HG02938 (cell line): ENCODE data around the gene SOX10.
"Not testable (repeated sequence)": the region's sequence is repeated elsewhere in the genome, so short reads cannot be mapped to it uniquely, and the experiment has no call there.

Experiments used
- ATAC-seq: cut with Tn5 transposase; IDR thresholded peaks from one replicate; pipeline ENCODE4 v1.9.1; 2021; ENCODE audit warnings: mild to moderate bottlenecking, moderate library complexity; ENCODE audit not compliant: unreplicated experiment

Gene SOX10

DNA sequence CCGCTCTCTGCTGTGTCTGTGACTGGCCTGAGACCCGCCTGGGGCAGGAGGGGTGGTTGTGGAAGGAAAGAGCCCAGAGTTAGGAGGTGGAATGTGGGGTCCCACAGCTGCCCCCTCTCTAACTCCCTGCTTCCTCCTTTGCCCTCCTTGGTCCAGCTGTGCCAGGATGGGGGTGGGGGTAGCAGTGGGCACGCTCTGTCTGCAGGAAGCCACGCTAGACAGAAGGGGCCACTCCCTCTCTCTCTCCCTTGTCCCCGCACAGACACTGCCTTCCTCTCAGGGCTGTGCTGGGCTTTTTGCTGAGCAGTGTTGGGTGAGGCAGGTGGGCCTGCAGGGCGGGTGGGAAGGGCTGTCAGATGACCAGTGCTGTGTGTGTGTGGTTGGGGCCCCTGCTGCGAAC, 2.0 kb upstream of the SOX10 start:
- ATAC-seq = no peak

DNA sequence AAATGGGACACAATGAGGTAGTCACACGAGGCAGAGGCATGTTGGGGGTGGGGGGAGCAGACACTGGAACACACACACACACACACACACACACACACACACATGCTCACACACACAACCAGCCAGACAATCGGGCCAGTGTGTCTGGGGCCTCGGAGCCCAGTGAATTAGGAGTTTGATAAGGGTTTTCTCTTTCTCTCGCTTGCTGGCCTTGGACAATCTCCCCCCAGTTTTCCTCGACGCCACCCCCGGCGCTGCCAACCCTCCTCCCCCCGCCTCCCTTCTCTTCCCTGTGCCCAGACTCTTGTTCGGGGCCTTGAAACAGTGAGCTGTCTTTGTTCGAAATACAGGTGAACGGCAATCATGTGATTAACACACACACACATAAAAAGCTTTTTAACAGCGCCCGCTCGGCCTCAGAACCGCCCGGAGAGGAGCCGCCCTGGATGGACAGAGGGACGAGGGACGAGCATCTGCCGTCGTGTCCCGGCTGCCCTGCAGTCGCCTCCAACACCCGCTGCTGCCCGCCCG, 1.5 kb upstream of the SOX10 start:
- no peak for ATAC-seq

DNA sequence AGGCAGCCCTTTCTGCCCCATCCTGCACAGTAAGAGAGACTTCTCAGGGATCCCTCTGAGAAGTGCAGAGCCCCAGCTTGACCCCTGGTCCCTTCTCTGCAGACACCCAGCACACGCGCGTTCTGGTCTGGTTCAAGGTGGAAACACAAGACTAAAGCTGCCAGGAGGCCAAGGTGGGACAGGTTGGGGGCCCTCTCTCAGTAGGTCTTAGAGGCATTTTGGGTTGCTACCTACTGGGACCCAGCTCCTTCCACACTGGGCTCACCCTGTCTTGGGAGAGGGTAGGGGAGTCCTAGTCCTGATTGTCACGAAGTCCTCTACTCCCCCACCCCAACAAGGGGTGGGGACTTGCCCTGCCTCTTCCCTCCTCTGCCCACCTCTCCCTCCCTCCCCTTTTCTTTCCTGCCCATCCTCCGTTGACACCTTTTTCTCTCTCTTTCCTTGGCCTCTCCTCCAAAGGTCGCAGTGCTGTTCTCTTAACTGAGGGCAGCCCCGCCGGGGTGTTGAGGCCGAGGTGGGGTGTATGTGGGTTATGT, 763 bp upstream of the SOX10 start:
- ATAC-seq = no peak

DNA sequence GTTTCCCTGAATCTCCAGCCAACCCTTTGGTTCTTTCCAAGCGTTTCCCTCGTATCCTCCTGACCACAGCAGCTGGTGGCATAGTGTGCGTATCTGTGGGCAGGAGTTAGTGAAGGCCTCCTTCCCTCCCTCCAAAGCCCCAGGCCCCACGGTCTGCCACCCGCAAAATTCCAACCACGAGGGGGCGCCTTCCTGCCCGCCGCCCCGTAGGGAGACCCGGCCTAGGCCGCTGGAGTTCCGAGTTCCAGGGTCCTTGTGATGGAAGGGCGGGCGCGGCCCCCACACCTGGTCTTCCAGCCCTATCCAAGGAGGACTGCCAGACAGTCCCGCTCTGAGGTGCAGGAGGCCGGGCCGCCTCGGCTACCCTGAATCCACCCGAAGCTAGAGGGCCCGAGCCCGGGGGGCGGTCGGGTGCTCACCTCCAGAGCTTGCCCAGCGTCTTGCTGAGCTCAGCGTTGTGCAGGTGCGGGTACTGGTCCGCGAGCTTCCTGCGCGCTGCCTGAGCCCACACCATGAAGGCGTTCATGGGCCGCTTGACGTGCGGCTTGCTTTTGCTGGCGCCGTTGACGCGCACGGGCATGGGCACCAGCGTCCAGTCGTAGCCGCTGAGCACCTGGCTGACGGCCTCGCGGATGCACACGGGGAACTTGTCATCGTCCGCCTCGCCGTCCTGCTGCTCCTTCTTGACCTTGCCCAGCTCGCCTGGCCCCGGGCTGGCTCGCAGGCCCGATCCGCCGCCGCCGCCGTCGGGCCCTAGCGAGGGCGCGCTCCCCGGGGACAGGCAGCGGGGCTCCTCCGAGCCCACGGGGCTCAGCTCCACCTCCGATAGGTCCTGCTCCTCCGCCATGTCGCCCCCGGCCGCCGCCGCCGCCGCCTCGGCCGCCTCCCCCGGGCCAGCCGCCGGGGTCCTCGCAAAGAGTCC, 1.2 kb downstream of the SOX10 start:
- no peak for ATAC-seq

DNA sequence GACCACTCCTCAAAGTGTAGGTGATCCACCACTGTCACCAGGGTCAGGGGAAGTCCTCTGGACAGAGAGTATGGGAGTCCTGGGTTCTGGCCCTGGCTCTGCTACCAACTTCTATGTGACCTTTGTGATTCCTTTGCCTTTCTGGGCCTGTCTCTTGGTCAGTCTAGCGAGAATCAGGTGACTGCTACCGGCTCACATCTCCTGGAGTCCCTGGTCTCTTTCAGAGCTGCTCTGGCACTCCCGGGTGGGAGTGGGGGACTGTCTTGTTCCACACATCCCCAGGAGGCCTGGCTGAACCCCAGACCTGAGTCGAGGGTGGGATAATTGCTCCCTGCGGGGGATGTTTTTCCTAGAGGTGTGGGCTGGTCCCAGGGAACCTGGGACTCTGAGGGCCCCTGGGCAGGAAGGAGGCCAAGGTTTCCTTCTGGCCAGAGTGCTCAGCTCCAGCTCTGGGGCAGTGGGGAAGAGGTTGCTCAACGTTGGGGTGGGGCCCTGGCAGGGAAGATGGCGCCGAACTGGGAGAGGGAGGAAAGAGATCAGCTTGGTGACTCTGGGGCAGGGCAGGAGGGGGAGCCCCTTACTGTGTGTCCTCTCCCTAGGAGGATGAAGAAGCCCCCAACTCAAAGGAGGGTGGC, 2.1 kb downstream of the SOX10 start:
- no peak for ATAC-seq

DNA sequence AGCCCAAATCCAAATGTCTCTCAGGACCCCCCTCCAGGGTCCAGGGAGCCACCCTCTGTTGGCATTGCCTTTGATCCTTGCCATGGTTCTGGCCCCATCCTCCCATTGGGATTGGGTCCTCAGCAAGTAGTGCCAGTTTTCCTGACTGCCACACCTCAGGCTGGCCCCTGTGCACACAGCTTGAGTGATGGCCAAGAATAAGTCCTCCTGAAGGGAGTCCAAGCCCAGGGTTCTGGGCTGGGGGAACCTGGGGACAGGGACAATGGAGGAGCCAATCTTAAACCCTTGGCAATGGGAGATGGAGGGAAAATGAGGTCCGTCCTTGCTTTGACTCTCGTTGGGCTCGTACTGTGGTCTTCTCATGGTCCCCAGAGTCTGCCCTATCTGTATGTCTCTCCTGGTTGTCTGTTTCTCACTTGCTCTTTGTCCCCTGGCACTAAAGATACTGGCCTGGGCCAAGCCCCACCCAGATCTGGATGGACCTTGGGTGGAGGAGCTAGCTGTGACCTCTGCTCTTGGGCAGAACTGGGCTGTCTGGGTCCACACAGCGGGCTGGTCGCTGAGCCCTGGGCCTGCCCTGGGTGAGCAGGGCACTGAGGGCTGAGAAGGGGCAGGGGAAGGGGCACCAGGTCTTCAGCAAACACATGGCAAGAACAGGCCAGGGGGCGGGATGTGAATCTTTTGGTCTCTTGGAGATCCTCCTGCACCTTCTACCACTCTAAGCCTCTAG, 2.9 kb downstream of the SOX10 start:
- no peak for ATAC-seq

DNA sequence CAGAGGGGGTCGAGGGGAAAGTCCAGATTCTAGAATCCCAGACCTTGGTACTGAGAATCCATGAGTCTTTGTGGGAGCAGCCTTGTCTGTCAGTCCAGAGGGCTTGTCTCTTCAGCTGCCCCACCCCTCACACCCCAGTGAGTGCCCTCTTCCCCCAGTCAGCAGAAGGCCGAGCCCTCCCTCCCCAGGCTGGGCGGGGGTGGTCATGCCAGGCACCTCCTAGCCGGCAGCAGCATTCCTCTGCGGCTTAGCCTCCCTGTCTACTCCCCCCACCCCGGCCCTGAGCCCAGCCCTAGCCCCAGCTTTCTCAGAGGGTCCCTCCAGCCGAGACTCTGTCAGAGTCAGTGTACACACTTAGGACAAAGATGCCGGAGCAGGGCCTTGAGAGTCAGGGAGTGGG, 4.6 kb downstream of the SOX10 start:
- ATAC-seq = no peak

DNA sequence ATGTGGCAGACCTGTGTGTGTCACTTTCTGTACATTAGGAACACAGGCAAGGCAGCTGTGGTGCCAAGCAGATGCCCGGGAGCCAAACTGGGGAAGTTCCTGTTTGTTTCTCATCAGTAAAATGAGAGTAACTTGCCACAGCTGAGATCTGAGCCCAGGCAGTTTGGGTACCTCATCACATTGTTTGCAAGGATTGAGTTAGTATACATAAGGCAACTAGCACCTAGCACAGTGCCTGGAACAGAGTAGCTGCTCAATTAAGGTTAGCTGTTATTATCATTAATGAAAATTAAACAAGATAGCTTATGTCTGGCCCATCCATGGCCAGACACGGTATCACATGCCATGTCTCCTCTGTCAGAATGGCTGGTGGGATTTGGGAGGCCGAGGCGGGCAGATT, 7.8 kb downstream of the SOX10 start:
- ATAC-seq = no peak

DNA sequence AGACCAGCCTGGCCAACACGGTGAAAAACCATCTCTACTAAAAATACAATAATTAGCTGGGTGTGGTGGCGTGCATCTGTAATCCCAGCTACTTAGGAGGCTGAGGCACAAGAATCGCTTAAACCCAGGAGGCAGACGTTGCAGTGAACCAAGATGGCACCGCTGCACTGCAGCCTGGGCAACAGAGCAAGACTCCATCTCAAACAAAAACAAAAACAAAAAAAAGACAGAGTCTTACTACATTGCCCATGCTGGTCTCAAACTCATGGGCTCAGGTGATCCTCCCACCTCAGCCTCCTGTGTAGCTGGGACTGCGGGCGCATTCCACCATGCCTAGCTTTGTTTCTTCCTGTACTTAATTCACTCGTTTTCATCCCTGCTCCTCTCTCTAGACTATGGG, 8.3 kb downstream of the SOX10 start:
- ATAC-seq = not testable (repeated sequence)

DNA sequence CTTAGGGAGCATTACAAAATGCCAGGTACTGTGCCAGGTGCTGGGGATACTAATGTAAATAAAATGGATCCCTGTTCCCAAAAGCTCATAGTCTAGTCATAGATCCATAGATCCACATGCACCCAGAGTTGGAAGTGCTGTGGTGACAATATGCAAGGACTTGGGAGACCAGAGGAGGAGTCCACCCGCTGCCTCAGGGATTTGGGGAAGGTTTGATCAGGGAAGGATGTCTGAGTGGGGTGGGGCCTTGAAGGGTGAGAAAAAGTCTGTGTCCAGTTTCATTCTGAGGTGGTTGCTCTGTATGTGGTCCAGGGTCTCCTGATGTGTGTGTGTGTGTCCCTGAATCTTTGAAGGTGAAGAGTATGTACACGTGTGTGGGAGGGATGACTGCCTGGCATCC, 9.2 kb downstream of the SOX10 start:
- no peak for ATAC-seq

DNA sequence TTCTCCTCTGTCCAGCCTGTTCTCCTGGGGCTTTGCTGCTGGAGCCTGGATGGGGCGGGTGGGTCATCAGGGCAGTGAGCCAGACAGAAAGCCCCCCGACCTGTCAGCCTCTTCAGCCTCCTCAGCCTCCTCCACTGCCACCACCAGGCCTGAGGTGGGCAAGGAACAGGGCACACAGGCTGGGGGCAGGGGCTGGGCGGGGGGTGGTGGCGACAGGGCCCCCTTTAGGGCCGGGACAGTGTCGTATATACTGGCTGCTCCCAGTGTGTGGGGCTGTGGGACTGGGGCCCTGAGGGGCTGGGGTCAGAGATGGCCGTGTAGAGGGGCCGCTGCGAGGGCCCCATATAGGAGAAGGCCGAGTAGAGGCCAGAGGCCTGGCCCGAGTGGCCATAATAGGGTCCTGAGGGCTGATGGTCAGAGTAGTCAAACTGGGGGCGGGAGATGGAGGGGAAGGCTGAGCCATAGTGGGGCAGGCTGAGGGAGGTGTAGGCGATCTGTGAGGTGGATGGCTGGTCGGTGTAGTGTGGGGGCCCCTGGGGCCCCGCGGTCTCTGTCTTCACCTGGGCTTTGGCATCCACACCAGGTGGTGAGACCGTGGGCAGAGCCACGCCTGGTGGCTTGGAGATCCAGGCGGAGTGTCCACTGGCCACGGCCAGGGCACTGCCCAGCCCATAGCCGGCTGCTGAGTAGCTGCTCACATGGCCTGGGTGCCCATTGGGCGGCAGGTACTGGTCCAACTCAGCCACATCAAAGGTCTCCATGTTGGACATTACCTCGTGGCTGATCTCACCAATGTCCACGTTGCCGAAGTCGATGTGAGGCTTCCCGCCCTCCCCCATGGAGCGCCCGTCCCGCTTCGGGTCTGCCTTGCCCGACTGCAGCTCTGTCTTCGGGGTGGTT, 10.8 kb downstream of the SOX10 start:
- no peak for ATAC-seq

DNA sequence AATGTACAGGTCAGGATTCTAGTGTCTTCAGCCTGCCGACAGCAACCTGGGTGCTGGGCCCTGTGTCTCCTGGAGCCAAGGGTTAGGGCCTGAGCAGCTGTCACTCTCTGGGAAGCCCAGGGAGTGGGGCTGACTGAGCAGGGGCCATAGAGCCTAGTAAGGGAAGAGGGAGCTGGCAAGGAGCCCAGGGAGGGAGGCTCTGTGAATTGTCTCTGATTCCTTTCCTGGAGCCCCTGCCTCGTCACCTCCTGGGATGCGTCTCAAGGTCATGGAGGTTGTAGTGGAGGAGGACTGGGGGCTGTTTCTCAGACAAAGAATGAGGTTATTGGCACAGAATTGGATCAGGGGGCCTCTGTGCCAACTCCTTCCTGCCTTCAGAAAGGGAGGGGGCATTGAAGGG, 11.8 kb downstream of the SOX10 start:
- no peak for ATAC-seq

DNA sequence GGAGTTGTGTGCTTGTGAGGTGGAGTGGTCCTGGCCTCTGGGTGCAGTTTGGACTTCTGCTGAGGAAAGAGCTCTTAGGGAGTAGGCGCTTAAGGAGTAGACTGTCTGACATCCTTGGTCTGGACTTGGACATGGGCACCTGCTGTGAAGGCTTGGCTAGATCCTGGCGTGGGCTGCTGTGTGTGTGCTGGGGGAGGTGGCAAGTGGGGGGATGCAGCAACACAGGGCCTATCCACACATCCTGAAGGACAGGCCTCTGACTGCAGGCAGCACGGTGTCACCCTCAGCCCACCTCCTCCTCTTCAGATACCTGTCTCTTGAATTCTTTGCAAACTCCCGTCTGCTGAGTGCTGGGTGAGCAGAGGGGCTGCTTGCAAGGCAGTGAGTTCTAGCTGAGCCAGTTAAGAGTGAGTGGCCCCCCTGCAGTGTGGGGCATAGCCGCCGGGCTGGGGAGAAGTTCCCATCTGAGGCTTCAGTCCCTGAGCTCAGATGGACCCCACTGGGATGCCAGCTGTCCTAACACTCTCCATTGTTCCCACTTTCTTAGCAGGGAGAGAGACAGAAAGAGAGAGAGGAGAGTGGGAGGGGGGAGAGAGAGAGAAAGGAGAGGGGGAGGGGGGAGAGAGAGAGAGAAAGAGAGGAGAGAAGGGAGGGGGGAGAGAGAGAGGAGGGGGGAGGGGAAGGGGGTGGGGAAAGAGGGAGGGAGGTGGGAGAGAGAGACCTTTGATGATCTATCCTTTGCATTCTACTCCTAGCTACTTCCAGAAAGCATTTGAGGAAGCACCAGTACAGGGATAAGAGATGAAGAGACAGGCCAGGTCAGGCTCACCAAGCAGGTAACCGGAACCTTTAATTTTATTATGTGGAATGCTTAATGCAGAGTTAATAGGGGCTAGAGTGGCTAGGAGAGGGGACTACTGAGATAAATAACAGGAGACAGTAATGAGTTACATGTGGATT, 12.6 kb downstream of the SOX10 start:
- no peak for ATAC-seq

DNA sequence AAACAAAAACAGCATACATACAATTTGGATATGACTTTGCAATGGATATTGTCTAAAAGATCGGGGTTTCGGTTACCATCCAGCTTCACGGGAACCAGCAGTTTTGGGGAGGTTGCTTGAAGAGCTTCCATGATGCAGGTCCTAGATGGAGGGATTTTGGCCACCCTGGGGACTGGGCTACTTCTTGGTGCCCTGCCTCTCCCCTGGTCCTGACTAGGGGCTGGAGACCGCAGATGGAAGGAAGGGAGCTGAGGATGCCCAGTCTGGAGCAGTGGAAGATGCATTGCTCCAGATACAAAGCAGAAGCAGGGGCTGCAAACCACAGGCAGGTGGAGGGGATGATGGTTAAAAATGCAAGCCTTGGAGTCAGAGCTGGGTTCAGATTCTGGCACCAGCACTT, 13.5 kb downstream of the SOX10 start:
- ATAC-seq = no peak

DNA sequence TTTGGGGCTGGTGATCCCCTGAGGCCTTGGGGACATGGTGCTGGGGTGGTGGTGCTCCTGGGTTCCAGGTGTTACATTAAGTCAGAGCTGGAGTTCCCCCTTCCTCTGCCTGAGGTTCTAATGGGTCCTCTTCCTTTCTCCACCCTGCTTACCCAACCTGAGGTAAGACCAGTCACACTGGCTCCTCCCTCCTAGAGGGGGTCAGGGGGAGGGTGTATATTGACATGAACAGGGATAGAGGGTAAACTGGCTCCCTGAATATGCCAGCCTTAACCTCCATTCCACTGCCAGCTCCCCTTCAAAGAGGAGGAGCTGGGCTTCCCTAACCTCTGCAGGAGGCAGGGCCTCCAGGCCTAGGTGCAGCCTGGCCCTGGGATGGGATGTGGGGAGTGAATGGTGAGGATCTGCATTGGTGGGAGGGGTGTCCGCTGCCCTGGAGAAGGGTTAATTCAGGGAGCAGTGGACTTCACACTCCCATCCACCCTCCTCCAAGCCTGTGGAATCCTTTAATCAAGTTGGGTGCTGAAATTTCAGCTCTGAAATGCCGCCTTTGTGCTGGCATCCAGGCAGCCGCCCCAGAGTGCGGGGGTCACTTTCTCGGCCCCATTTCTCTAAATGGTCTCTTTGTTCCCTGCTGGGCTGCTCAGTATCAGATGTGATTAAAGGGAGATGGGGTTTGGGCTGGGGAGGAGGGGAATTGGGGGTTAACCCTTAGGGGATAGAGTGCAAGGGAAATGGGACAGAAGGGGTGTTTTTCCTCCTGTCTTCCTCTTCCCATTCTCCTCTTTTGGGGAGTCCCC, 15.7 kb downstream of the SOX10 start:
- ATAC-seq = no peak

DNA sequence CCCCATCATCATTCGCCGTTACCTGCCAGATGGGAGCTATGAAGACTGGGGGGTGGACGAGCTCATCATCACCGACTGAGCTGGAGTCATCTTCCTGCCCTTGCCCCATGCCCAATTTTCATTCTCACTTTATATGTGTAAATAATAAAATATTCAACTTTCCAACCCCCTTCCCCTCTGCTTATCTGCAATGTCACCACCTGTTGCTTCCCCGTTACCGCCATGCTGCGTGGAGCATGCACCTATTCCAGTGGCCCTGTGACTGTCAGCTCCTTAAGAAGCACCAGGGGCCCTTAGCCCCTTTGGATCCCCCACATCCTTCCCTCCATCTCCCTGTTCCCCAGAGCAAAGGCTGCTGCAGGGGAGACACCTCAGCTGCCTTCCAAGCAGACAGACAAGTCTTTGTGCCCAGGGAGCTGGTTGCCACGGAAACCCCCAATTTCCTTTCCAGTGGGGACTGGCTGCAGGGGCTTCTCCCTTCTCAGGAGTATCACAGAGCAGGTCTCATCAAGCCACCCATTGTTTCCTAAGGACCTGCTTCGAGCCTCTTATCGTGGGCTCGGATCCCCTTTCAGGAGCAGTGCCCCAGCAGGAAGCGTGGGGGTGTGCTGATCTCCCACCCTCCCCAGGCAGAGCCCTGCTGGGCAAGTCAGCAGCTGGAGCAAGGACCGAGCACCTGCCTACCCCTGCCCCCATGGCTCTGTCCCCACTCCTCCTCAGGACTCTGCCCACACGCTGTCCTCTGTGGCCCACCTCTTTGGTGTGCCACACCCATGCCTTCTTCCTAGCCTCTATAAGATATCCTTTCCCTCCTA, 16.5 kb downstream of the SOX10 start:
- no peak for ATAC-seq

DNA sequence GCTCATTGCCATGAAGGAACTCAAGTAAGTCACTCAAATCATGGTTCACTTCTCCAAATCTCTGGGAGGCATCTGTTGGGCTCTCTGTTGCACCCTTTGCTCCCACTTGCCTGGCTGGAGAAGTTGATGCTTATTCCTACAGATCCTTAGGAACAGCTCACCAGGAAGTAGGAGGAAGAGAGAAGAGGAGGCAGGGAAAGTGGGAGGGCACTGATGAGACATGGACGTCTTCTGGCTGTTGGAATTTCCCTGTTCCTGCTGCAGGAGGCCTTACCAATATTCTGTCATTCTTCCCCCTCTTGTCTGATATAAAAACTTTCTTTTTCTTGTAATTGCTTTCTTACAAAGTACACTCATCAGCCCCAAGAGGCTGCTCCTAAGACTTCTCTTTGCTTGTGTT, 17.2 kb downstream of the SOX10 start:
- ATAC-seq = no peak
